HK-2 (cell line): Measurements from ENCODE around the gene GUCY1A1.
A peak's percentile ranks its signal among the peaks of the same experiment; 100 is the strongest.

Experiments used
- DNase-seq: peaks from one replicate; pipeline ENCODE4 v3.0.0-alpha.2; 2018; ENCODE audit not compliant: unreplicated experiment

Gene GUCY1A1

DNA sequence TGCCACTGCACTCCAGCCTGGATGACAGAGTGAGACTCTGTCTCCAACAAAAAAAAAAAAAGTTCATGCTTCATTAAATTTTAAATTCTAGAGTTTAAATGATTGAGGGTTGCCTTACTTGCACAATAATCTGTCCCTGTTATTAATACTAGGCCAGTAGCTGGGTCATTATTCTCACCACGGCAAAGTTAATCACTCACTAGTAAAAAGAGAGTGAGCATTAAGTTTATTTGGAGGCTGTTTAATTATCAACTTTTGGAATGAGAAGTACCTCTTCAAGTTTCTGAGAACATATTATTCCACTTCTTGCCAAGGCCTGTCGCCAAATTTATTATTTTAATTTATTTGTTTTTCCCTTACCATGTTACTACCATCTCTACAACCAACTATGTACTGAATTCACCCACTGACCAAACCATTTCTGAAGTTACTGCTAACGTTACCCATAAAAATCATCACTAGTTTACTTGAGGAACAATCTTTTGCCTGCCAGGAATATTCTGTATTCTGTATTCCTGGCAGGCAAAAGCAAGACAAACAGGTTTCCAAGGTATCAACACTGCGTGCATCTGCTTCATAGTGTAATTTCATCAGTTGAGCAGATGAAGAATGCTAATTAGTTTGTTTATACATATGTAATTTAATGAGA is 26.5 kb downstream of the GUCY1A1 start:
- DNase-seq, result no peak

DNA sequence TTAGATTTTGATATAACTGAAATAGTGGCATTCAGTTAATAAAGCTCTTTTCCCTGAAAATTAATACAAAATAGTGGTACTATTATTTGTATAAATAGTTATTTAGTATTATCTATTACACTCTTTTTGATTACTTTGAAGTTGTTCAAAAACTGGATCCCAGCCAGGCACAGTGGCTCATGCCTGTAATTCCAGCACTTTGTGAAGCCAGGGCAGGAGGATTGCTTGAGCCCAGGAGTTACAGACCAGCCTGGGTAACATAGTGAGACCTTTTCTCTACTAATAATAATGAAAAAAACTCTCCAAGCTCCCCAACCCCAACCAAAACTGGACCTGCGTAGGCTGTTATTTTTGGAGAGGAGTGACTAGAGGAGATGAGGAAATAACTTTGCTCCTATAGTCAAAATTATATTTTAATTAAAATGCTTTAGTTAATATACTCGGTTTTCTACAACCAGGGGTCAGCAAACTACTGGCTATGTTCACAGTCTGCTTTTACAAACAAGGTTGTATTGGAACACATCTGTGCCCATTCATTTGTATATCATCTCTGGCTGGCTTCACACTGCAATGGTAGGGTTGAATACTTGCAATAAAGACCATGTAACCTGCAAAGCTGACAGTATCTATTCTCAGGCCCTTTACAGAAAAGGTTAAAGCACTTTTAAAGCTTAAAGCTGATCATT is 27.6 kb downstream of the GUCY1A1 start:
- no peak for DNase-seq

DNA sequence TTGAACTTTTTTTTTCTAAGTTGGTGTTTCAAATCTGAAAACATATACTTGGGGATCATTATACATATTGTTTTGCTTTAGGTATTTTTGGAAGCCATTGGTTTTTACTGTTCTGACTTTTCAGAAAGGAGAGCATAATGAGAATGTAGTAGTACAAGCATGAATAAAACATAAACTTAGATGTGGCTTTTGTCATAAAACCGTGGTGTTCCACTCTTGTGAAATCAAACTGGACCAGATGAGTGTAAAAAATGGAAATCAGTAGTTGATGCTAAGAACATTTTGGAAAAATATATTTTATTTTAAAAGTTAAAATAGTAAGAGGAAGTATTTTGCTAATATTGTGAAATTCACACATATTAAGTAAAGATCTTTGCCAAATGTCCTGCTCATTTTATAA is 29.6 kb downstream of the GUCY1A1 start:
- DNase-seq, result no peak

DNA sequence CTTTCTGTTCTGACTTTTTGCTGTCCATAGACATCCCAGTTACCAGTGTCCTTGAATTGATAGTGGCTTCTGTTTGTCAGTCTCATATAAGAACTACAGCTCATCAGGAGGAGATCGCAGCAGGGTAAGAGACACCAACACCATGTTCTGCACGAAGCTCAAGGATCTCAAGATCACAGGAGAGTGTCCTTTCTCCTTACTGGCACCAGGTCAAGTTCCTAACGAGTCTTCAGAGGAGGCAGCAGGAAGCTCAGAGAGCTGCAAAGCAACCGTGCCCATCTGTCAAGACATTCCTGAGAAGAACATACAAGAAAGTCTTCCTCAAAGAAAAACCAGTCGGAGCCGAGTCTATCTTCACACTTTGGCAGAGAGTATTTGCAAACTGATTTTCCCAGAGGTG is 30.1 kb downstream of the GUCY1A1 start:
- DNase-seq, result no peak

DNA sequence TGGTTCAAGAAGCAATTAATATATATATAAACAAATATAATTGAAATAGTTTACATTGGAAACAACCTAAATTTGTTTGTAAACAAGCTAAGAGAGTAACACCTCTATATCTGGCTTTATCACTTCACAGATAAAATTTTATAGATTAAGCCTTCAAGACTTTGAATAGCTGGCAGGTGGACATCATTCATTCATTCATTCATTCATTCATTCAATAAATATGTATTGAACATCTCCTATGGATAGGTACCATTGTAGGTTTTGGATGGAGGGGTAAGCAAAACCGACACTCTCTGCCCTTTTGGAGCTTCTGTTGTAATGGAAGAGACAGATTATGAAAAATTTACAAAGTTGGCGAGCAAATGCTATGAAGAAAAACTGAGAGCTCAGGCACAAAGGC is 35.2 kb downstream of the GUCY1A1 start:
- no peak for DNase-seq

DNA sequence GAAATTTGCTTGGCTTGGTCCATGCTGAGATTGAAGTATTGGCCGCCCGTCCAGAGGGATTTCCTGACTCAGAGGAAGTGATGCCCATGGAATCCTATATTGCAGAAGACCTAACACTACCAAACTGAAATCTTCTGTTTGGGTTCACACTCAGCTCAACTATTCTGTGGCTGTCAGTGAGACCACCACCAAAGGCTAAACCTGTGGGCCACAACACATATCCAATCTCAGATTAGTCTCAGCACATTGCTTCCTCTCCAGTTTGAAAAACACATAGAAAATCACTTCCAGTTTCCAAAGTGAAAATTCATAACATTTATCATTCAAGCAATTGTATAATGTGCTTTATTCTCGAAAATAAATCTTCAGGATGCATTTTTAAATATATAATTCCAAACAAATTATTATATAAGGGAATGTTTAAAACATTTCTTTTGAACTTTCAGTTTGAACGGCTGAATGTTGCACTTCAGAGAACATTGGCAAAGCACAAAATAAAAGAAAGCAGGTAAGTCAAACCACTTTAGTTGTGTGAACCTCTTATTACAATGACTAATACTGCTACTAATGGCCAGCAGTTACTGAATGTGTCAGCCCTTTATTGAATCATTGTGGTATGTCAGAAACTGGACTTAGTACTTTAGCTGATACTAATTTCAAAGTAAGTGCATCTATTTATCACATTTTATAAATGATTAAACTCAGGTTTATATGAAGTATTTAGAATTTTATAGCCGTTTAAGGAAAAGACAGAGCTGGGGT is 37.0 kb downstream of the GUCY1A1 start:
- DNase-seq, result no peak

DNA sequence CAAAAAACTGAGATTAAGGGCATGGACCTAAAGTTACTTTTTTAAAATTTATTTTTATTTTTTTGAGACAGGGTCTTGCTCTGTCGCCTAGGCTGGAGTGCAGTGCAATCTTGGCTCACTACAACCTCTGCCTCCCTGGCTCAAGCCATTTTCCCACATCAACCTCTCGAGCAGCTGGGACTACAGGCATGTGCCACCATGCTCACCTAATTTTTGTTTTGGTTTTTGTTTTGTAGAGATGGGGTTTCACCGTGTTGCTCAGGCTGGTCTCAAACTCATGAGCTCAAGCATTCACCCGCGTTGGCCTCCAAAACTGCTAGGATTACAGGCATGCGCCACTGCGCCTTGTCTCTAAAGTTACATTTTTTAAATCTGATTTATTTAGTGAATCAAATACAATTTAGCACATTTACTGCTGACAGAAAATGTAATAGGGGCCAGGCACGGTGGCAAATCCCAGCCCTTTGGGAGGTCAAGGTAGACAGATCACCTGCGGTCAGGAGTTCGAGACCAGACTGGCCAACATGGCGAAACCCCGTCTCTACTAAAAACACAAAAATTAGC is 38.3 kb downstream of the GUCY1A1 start:
- no peak for DNase-seq

DNA sequence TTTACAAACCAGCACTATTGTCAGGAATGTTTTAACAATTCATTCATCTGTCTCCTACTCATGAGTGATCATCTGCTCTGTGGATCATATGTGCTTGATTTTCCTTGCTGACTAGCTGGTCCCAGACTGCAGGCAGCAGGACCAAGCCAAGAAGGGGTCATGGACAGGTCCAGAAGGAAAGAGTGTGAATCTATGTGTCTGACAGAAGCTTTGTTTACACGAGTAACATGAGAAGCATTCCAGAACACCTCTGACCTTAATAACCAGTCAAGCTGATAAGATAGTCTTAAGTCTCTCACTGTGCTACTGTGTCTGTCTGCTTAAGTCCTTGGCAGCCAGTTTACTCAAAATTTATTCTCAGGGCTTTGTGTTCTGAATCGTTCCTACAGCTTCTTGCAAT is 39.0 kb downstream of the GUCY1A1 start:
- DNase-seq, result no peak

DNA sequence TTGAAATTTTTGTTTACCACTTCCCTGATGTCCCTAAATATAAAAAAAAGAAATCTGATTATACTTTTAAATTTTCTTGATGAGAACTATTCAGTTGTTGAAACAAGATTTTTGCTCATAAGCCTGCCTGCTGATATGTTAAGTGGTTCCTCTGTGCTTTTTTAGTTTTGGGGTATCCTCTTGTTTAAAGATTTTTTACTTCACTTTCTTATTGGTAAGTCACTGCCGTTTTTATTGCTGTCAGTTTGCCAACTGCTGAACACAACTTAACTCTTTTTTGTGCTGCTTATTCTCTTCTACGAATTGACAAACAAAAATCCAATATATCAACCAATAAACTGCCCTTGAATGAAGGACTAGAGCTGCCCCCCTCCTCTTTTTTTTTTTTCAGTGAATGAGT is 39.5 kb downstream of the GUCY1A1 start:
- DNase-seq, result no peak

DNA sequence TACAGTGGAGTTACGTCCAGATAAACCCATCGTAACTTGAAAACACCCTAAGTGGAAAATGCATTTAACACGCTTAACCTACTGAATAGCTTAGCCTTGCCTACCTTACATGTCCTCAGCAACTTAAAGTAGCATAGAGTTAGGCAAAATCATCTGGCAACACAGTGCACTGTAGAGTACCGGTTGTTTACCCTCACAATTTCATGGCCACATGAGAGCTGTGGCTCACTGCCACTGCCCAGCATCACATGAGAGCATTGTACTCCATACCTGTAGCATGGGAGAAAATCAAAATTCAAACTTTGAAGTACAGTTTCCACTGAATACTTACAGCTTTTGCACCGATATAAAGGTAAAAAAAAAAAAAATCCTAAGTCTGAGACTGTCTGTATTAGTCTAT is 40.6 kb downstream of the GUCY1A1 start:
- no peak for DNase-seq

DNA sequence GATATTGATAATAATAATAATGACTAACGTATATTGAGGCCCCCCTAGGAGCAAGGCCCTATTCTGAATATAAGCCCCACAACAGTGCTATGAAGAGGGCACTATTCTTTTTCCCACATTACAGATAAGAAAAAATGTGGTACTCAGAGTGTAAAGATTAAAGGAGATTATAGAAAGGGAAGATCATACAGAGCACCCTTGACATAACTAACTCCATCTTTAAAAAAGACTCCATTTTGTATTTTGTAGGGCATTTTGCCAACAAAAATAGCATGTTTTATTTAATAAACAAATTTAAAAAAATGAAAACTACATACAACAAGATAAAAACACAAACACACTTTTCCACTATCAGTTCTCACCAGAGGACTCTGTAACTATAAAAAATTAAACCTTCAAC is 42.1 kb downstream of the GUCY1A1 start:
- no peak for DNase-seq

DNA sequence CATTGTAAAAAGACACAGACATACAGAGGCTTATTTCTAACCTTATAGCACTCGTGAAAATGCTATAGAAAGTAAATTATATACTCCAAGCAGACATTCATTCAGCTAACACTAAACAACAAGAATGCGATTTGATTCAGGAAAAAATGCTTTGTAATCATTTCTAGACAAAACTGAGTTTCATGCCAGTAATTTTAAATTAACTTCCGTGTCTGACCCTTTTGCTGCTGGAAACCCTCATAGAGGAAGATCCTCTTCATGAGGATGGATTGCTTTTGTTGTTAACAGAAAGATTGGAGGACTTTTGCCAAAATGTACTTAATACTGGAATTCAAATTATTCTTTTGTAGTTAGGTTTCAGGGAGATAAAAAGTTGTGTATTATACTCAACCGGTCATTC is 43.3 kb downstream of the GUCY1A1 start:
- DNase-seq, result no peak

DNA sequence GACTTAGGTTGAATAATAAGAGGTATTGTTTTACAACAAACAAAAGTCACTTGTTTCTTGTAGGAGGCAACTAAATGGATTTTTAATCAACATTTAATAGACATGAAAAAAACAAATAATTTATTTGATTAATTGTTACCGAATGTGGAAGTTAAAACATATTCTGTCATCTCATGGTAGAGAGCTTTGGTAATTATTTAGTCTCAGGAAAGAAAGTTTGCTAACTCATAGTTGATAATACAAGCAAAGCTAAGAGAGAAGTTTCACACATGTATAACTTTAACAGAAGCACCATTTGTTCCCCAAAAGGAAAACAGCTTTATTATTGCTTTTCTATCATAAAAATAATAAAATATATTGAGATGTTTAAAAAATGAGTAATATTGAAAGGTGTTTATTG is 44.9 kb downstream of the GUCY1A1 start:
- DNase-seq, result no peak

DNA sequence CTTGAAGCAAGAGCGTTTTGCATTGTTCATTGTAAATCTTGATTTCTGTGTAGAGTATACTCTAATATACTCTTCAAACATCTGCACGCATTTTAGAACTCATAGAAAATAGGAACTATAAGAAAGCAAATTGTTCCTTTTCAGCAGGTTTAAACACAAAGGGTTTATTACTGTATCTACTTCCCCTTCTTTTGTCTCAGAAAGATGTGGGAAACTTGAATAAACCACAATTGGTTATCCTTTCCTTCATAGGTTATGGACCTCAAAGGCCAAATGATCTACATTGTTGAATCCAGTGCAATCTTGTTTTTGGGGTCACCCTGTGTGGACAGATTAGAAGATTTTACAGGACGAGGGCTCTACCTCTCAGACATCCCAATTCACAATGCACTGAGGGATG is 46.2 kb downstream of the GUCY1A1 start:
- no peak for DNase-seq

DNA sequence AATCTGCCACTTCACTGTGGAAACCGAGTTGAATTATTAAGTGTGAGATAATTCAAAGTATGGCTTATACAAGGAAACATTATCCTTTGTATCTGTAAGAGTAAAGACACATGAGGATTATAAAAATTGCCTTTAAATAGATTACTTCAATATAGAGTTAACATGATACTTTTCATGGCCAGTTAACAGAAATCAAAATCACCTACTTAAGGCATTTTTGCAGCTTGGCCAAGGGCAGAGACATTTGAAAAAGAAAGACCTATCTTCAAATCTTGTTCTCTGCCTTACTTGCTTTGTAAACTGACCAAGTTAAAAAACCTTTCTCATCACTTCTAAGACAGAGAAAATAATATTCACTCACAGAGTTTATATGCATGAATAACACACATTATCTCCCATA is 47.3 kb downstream of the GUCY1A1 start:
- no peak for DNase-seq

DNA sequence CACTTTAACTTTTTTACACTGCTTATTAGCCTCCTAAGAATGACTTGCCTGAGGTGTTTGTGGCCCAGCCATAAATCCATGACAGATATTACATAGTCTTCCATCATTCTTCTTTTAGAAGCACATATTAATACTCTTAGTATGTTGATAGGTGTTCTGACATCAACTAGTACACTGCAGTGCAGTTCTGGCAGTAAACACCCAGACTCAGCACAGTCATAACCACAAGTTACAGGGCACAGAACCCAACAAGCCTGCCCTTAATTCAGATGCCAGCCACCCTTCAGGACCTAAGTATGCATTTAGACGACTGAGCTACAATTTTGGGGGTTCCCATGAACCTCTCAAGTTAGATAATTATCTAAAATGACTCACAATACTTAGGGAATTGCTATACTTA is 55.7 kb downstream of the GUCY1A1 start:
- DNase-seq, result no peak

DNA sequence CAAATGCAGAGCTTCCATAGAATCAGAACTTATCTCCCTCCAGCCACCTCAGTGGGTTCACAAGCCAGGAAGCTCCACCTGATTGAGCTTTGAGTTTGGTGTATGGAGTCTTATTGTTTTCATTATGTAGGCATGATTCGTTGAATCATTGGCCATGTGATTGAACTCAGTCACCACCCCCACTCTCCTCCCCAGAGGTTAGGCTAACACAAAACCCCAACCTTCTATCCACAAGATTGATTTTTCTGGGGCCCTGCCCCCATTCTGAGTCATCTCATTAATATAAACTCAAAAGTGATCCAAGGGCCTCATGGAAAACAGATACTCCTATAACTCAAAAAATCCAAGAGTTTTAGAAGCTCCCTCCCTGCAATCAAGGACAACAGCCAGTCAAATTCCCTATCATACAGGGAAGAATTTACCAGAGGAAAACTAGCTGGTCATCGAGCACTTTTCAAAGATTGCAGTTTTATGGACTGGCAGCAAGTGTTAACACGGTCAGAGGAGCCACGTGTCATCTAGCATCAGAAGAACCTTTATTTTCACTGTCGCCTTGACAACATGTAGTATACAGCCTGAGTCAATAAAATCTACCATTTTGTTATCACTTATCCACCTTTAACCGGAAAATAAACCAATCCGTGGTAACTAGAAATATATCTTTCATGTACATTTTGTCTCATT is 56.3 kb downstream of the GUCY1A1 start:
- peak; percentile 62 for DNase-seq

DNA sequence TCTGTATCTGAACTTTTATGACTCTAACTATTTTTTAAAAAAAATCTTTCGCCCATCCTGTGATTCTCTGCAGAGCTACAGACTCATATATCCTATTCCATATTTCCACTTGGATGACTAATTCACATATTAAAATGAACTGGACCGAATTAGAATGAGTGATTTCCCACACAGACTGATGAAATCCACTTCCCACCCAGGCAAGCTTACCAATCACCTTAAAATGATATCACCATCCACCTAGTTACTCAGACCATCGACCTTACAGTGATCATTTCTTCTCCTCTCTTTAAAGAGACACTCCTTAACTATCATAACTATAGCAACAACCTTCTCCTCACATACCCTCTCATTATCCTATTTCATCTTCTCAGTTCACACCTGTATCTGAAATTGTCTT is 58.1 kb downstream of the GUCY1A1 start:
- DNase-seq, result no peak

DNA sequence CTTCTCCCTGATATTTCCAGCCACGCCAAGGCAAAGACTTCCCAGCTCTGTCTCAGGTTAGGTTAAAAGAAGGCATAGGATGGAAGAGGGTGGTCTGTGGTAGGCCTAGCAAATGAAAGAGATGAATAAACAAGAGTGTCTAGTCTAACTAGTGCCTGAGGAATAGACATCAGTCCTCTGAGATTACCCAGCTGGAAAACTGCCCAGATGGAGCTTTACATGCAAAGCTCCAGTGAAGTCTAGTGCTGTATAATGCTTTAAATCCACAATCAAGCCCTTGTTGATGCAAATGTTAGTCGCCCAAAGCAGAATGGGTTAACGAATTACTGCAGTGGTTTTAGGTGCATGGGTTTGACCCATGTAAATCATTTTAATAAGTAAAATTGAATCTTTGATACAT is 67.4 kb downstream of the GUCY1A1 start:
- DNase-seq, result no peak

DNA sequence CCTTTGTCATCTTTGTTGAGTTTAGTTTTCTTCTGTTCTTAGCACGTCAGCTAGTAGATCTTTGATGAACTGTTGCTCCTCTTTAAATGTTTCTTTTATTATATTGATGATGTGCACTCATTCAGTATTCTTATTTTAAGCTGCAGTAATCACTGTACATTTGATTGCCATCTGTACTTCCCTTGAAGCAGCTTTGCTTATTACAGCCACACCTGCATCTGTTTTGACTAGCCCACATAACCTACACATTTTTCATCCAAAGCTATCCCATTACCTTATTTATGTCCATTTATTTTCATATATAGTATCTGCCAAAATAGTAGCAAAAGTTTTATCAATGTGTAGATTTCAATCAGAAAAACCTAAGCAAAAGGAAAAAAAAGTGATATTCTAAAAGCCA is 68.3 kb downstream of the GUCY1A1 start:
- no peak for DNase-seq

DNA sequence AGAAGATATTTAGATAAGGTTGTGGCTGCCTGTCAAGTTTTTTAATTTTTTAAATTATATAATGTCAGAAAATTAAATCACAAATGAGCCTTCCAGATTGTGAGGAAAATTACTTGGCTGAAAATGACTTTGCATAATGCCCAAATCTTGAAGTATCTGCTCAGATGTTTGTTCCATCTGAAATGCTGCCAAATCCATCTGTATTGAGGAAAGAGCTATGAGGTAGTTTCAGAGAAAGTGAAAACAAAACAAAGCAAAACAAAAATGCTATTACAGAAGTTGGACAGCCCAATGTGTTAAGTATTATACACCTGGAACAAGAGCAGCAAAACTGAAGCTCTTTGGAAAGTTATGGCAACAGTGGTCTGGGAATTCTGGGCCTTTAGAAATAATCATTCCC is 68.8 kb downstream of the GUCY1A1 start:
- DNase-seq, result no peak

DNA sequence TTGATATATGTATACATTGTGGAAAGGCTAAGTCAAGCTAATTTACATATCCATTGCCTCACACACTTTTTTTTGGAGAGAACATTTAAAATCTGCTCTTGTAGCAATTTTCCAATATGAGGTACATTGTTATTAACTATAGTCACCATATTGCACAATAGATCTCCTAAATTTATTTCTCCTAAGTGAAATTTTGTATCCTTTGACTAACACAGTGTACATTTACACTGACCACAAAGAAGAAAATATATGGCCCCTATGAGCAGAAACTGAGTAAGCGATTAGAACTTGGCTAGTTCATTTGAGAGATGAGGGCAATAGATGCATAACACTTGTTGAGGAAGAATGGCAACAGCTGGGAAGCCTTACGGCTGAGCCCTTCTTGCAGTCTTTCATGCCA is 71.9 kb downstream of the GUCY1A1 start:
- no peak for DNase-seq
